Nephron (organoid): ENCODE measurements around the gene DMXL1.

Experiments
- H3K27ac Mint-ChIP-seq, 3 experiments: 2 replicates each; pipeline ENCODE4 v1.8.0; 2020; ENCODE audit warnings: mixed read lengths in 3 of 3, mild to moderate bottlenecking in 2 of 3, moderate library complexity in 1 of 3
- H3K27me3 Mint-ChIP-seq: 2 replicates; pipeline ENCODE4 v1.8.0; 2021; ENCODE audit warnings: low read depth, mild to moderate bottlenecking, moderate library complexity, mixed read lengths
- H3K36me3 Mint-ChIP-seq: 2 replicates; pipeline ENCODE4 v1.8.0; 2020; ENCODE audit warnings: low read depth, mixed read lengths
- H3K4me1 Mint-ChIP-seq: 2 replicates; pipeline ENCODE4 v1.8.0; 2020; ENCODE audit warnings: mixed read lengths
- H3K4me3 Mint-ChIP-seq, 3 experiments: 2 replicates each; pipeline ENCODE4 v1.8.0; 2020; ENCODE audit warnings: mild to moderate bottlenecking in 3 of 3, mixed read lengths in 3 of 3, moderate library complexity in 2 of 3
- H3K9me3 Mint-ChIP-seq: 2 replicates; pipeline ENCODE4 v1.8.0; 2020; ENCODE audit warnings: mixed read lengths
- TF ChIP-seq, protein P1 (sequence below), 3 experiments: fragments of 200-600 bp; sonication (generic); IDR thresholded peaks; one replicate each; pipeline ENCODE4 v1.5.0; 2021; ENCODE audit warnings: antibody characterized with exemption in 3 of 3; ENCODE audit not compliant: unreplicated experiment in 3 of 3

Gene DMXL1

DNA sequence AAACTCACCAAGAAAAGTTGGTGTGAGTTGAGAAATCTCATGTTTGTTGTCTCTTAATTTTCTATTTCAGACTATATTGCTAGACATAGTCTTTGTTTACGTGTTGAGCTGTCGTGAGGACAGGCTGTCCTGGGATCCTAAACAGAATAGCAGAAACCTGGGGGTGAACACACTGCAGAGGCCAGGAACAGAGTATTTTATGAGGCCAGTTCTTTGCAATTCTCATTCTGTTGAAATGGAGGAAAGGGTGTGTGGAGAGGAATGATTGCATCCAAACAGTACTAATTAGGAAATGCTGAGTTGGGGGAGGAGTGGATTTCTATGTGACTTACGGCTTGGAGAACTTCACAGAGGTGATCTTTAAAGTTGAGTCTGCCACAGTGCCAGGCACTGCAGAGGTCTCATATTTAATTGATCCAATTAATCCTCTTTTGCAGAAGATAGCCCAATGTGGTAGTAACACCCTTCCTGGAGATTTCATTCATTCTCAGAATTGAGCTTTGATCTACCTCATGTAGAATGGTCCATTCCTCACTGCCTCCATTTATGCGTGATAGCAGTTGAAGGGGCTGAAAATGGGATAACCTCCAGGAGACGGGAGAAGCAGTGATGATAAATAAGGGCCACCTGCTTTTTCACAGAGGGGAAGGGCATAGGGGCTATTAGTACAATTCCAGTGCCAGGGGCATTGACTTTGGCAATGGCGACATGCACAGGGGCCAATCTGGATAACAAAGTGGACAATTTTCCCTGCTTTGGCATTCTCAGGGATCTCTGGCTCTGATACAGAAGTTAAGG, 200.3 kb downstream of the DMXL1 start:
- peak overlapping the region in 1 of 3 experiments; percentile 16 for H3K4me3 Mint-ChIP-seq
- no peaks in the 10 kb centered on the region for H3K9me3 Mint-ChIP-seq
- H3K36me3 Mint-ChIP-seq, result no peaks in the 10 kb centered on the region
- TF ChIP-seq, protein P1, sequence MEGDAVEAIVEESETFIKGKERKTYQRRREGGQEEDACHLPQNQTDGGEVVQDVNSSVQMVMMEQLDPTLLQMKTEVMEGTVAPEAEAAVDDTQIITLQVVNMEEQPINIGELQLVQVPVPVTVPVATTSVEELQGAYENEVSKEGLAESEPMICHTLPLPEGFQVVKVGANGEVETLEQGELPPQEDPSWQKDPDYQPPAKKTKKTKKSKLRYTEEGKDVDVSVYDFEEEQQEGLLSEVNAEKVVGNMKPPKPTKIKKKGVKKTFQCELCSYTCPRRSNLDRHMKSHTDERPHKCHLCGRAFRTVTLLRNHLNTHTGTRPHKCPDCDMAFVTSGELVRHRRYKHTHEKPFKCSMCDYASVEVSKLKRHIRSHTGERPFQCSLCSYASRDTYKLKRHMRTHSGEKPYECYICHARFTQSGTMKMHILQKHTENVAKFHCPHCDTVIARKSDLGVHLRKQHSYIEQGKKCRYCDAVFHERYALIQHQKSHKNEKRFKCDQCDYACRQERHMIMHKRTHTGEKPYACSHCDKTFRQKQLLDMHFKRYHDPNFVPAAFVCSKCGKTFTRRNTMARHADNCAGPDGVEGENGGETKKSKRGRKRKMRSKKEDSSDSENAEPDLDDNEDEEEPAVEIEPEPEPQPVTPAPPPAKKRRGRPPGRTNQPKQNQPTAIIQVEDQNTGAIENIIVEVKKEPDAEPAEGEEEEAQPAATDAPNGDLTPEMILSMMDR (IDR thresholded peaks at IDR 0.05; ENCODE audit: unreplicated experiment in 3 of 3), result no peak
- no peaks in the 10 kb centered on the region for H3K27me3 Mint-ChIP-seq
- H3K27ac Mint-ChIP-seq, result no peak overlapping the region
- H3K4me1 Mint-ChIP-seq, result peaks cover 4% of the 10 kb centered on the region

DNA sequence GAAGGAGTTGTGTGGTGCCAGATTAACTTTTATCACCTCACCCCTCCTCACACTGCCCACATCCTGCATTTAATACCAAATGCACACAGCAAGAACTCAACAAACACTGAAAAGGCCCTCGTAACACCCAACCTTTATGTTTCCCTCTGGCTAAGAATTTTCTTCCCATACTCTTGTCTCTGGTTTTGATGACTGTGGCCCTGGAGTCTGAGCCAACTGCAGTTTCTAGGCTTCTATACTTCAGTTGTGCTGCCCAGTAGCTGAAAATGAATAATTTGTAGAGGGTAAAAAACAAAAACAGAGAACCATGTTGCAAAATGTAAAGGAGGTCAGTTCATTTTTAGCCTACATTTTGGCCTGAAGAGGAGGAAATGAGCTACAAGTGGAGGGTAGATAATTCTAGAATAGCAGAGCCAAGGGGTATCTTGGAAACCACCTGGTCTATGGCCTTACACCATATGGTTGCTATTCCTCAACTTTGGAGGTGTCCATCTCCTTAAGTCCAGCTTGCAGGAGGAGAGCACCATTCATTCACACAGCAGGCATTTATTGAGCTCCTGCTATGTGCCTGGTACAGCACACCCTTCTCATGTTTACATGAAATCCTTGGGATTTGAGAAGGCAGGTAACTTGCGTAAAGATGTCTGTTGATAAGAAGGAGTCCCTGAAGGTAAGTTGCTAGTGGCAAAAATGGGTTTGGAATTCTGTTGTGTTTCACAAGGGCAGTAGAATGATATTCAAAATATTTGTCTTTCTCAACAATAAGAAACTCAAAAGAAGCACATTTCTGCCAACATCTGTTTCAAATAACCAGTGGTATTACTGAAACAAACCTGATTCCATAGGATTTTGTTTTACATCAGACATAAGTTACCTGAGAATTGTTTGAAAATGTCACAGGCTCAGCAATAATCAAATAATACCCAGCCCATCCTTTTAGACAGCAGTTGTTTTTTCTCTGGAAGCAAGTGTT, 201.2 kb downstream of the DMXL1 start:
- no peak overlapping the region for H3K27ac Mint-ChIP-seq
- peaks cover 4% of the 10 kb centered on the region for H3K4me1 Mint-ChIP-seq
- H3K9me3 Mint-ChIP-seq, result no peaks in the 10 kb centered on the region
- H3K27me3 Mint-ChIP-seq, result no peaks in the 10 kb centered on the region
- TF ChIP-seq, protein P1 (IDR thresholded peaks at IDR 0.05; ENCODE audit: unreplicated experiment in 3 of 3), result no peak
- no peak overlapping the region for H3K4me3 Mint-ChIP-seq
- H3K36me3 Mint-ChIP-seq, result no peaks in the 10 kb centered on the region

DNA sequence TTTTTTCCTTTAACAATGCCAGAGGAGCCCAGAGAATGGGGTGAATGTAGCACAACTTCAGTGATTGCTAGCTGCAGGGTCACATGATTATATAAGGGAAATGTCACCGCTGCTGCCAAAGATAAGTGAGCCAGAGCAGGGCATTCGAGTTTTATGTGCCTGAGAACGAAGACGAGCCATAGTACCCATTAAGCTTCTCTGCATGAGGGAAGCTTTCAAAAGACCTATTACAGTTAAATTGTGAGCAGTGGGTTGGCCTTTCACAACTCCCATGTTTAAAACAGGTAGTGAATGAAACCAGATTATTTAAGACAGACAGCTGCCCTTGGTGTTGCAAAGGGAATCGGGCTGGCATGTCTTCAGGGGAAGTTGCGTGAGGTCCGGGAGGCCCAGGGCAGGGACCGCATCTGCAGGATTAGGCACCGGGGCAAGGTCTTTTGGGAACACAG, 202.5 kb downstream of the DMXL1 start:
- Mint-ChIP-seq H3K27ac (no peak overlapping the region), H3K27me3 (no peaks in the 10 kb centered on the region), H3K36me3 (no peaks in the 10 kb centered on the region), H3K9me3 (no peaks in the 10 kb centered on the region), H3K4me3 (no peak overlapping the region), H3K4me1 (peaks cover 4% of the 10 kb centered on the region)
- TF ChIP-seq, protein P1 (IDR thresholded peaks at IDR 0.05; ENCODE audit: unreplicated experiment in 3 of 3), result no peak

DNA sequence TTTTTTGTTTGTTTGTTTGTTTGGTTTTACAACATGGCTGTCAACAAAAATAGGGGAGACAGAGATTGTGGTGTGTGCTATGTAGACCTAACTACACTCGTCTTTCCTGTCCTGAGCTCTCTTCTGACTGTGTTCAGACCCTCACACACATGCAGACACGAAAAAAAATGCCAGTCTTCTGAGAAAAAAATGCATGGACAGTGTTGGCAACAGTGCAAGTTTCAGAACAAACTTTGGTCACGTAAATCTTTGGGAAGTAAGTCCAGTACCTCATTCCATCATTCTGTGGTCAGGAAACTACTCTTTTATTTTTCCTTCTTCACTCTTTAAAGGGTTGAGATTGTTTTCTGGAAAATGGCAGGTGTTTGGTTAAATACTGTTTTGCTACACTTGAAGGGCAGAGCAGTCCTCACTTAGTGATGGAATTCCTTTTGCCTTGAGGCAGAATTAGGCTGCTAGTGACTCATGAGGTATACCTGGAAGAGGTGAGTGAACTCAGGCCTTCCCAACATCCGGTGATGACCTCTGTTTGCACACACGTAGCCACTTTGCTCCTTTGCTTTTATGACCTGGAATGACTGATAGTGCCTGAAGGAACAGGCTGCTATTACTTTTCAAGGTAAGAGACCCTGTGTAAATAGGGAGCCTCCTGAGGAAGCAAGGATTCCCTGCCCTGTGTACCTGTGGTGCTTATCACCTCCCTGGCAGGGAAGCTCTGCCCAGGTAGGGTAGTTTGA, 203.3 kb downstream of the DMXL1 start:
- Mint-ChIP-seq H3K36me3 (no peaks in the 10 kb centered on the region), H3K27ac (no peak overlapping the region), H3K27me3 (no peaks in the 10 kb centered on the region), H3K9me3 (no peaks in the 10 kb centered on the region), H3K4me3 (no peak overlapping the region), H3K4me1 (peaks cover 4% of the 10 kb centered on the region)
- TF ChIP-seq, protein P1 (IDR thresholded peaks at IDR 0.05; ENCODE audit: unreplicated experiment in 3 of 3), result no peak

DNA sequence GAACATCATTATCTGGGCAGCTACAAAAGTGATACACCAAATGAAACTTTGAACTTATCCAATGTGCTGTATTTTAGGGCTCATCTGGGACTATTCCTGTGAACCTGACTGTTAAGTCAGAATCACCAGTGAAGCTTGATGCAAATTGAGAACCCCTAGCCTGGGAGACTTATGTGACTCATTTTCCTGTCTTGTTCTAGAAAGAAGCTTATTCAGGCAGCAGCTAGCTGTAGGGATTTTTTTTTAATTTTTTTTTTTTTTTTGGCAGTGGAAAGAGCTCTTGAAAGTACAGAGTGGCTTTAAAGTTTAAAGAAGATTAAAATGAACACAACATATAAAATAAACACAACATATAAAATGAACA, 203.9 kb downstream of the DMXL1 start:
- H3K4me3 Mint-ChIP-seq, result no peak overlapping the region
- H3K27me3 Mint-ChIP-seq, result no peaks in the 10 kb centered on the region
- TF ChIP-seq, protein P1 (IDR thresholded peaks at IDR 0.05; ENCODE audit: unreplicated experiment in 3 of 3), result no peak
- peaks cover 4% of the 10 kb centered on the region for H3K4me1 Mint-ChIP-seq
- no peaks in the 10 kb centered on the region for H3K9me3 Mint-ChIP-seq
- no peak overlapping the region for H3K27ac Mint-ChIP-seq
- no peaks in the 10 kb centered on the region for H3K36me3 Mint-ChIP-seq
